ENCODE measurements around the gene CCL23. TPM values are rescaled to one million over a fixed set of nuclear protein-coding genes. Genes with fewer than 3 reads are reported as not detected.

CCL23 gene
- total RNA-seq, 1 donor from 2014 or later = not detected

DNA sequence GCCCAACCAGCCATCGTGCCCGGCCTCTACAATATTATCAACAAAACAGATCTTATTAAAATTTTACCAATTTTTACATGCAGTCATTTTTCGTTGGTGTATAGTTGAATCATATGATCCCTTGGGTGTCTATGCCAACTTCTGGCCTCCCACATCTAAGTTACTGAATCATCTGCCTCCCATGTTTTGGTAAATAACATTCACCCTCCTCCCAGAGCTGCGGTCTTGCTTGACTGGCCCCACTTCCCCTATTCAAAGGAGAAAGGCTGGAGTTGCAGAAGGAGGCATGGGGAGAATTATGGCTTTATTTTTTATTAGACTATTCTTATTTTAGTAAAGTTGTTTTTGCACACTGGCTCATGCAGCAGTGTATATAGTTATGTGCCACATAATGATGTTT, 18.5 kb upstream of the CCL23 start:
- Mint-ChIP-seq H3K27ac (ENCODE audit: unreplicated experiment) (no peak overlapping the region), H3K9me3 (no peaks in the 10 kb centered on the region), H3K4me1 (no peaks in the 10 kb centered on the region), H3K4me3 (no peak overlapping the region), H3K36me3 (ENCODE audit: low read depth) (no peaks in the 10 kb centered on the region), H3K27me3 (ENCODE audit: low read depth) (peaks cover 19% of the 10 kb centered on the region)
- TF ChIP-seq, protein P1, sequence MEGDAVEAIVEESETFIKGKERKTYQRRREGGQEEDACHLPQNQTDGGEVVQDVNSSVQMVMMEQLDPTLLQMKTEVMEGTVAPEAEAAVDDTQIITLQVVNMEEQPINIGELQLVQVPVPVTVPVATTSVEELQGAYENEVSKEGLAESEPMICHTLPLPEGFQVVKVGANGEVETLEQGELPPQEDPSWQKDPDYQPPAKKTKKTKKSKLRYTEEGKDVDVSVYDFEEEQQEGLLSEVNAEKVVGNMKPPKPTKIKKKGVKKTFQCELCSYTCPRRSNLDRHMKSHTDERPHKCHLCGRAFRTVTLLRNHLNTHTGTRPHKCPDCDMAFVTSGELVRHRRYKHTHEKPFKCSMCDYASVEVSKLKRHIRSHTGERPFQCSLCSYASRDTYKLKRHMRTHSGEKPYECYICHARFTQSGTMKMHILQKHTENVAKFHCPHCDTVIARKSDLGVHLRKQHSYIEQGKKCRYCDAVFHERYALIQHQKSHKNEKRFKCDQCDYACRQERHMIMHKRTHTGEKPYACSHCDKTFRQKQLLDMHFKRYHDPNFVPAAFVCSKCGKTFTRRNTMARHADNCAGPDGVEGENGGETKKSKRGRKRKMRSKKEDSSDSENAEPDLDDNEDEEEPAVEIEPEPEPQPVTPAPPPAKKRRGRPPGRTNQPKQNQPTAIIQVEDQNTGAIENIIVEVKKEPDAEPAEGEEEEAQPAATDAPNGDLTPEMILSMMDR (conservative IDR thresholded peaks at IDR 0.05) = no peak
- DNase-seq (ENCODE audit: low read depth, low spot score) = no peak

DNA sequence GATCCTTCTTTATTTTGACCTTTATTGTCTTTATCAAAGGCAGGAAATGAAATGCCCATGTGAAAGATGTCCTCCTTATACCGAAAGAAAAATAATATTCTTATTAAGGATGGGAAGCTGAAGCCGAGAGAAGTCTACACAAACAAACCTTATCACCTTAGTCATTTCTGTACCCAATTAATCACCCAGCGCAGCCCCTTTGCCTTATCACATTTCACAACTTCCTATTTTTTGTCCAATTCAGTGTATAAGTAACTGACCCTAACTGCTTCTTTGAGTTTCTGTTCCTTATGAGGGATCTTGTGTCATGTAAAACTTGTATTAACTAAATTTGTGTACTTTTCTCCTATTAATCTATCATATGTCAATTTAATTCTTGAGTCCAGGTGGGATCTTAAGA, 16.4 kb upstream of the CCL23 start:
- Mint-ChIP-seq H3K9me3 (no peaks in the 10 kb centered on the region), H3K36me3 (ENCODE audit: low read depth) (no peaks in the 10 kb centered on the region), H3K27me3 (ENCODE audit: low read depth) (peaks cover 25% of the 10 kb centered on the region), H3K27ac (ENCODE audit: unreplicated experiment) (no peak overlapping the region), H3K4me3 (no peak overlapping the region), H3K4me1 (peaks cover 14% of the 10 kb centered on the region)
- no peak for DNase-seq (ENCODE audit: low read depth, low spot score)
- TF ChIP-seq, protein P1 (conservative IDR thresholded peaks at IDR 0.05) = no peak

DNA sequence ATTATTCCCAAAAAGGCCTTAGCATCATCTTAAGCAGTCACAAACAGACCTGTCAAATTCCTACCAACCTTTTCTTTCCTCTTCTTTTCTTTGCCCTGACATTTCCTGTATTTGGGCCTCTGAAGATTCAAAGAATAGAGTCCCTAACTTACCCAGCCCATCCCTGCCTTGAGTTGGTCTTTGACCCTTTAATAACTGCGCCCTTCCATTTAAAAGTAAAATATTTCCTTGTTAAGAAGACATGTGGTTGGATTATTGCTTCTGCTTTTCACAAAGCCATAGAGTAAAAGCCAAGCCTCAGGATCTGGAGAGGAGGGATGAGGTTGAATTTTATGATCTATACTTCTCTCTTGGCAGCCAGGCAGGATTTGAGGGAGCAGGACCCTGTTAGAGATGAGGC, 13.2 kb upstream of the CCL23 start:
- peaks cover 25% of the 10 kb centered on the region for H3K27me3 Mint-ChIP-seq (ENCODE audit: low read depth)
- H3K36me3 Mint-ChIP-seq (ENCODE audit: low read depth) = no peaks in the 10 kb centered on the region
- DNase-seq (ENCODE audit: low read depth, low spot score) = no peak
- no peaks in the 10 kb centered on the region for H3K9me3 Mint-ChIP-seq
- peaks cover 14% of the 10 kb centered on the region for H3K4me1 Mint-ChIP-seq
- no peak overlapping the region for H3K4me3 Mint-ChIP-seq
- TF ChIP-seq, protein P1 (conservative IDR thresholded peaks at IDR 0.05) = no peak
- H3K27ac Mint-ChIP-seq (ENCODE audit: unreplicated experiment) = no peak overlapping the region

DNA sequence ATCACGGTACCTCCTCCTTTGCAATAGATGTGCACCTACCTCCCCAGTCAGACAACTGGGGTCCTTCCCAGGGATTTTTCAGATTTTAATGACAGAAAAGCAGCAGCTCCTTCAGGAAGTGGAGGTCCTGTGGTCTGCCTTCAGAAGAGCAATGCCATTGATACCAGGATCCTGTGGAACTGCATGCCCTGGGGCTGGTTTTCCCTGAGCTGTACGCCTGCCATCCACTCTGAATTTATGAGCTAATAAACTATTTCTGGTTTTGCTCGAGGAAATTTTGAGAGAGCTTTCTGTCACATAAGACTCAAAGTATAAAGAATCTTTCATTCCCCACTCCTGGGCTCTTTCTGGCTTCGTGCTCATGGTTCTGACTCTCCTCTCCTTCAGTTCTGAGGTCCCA, 10.0 kb upstream of the CCL23 start:
- H3K27ac Mint-ChIP-seq (ENCODE audit: unreplicated experiment) = no peak overlapping the region

DNA sequence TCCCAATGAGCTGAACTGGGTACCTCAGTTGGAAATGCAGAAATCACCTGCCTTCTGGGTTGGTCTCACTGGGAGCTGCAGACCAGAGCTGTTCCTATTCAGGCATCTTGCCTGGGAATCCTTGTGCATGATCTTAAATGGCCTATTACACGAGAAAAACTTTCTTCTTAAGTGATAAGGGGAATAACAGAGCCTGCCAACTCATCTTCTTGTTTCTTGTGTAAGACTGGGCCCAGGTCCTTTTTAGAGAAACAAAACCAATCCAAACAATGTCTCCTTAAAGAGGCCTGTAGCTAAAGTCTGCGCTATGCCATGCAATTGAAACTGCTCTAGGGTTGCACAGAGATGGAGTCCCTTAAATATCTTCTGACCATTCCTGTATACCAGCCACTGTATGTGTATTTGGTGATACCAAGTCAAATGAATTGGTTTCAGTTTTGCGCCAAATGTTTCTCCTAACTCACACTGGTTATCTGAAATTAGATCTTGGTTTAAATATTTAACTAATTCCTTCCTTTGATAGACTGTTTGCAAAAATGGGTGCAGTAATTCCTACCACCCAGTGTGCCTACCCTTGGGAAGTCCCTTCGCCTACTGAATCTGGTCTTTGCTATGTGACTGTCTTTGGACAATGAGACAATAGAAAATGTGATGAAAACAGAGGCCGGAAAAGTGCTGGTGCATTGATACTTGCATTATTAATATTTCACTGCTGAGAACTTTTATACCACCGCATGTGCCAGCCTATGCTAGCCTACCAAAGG, 6.5 kb upstream of the CCL23 start:
- TF ChIP-seq, protein P1 (conservative IDR thresholded peaks at IDR 0.05) = no peak
- H3K9me3 Mint-ChIP-seq = no peaks in the 10 kb centered on the region
- H3K4me1 Mint-ChIP-seq = peaks cover 7% of the 10 kb centered on the region
- DNase-seq (ENCODE audit: low read depth, low spot score) = no peak
- H3K36me3 Mint-ChIP-seq (ENCODE audit: low read depth) = no peaks in the 10 kb centered on the region
- H3K27me3 Mint-ChIP-seq (ENCODE audit: low read depth) = peaks cover 34% of the 10 kb centered on the region
- no peak overlapping the region for H3K27ac Mint-ChIP-seq (ENCODE audit: unreplicated experiment)
- no peak overlapping the region for H3K4me3 Mint-ChIP-seq

More for the DNA sequence above, 10.0 kb upstream of the CCL23 start:
- no peak for DNase-seq (ENCODE audit: low read depth, low spot score)
- Mint-ChIP-seq H3K9me3 (no peaks in the 10 kb centered on the region), H3K4me1 (peaks cover 21% of the 10 kb centered on the region), H3K27me3 (ENCODE audit: low read depth) (peaks cover 14% of the 10 kb centered on the region), H3K4me3 (no peak overlapping the region), H3K36me3 (ENCODE audit: low read depth) (no peaks in the 10 kb centered on the region)
- TF ChIP-seq, protein P1 (conservative IDR thresholded peaks at IDR 0.05) = no peak

Measured in neural crest cell (in vitro differentiated cells).